ENCODE data around the gene SAMD4B. TPM values are rescaled to one million over a fixed set of nuclear protein-coding genes. Genes with fewer than 3 reads are reported as not detected.

The SAMD4B gene
- total and polyA plus RNA-seq, 2 of the 8 experiments (the other 6 are each of a cell fraction or from before 2014, with no cell fraction given), result 137 to 158 TPM

- no peak for TF ChIP-seq SP2 (IDR thresholded peaks at IDR 0.05; ENCODE audit: low read length)
- no peak for TF ChIP-seq BACH1 (IDR thresholded peaks at IDR 0.05; ENCODE audit: low read length)
- TF ChIP-seq CHD7 (IDR thresholded peaks at IDR 0.05; ENCODE audit: insufficient replicate concordance, low read length), result no peak
- no peak for TF ChIP-seq BRCA1 (IDR thresholded peaks at IDR 0.05; ENCODE audit: low read depth, low read length)
Measured at GRCh38 chr19:39423258-39424086, 81.3 kb downstream of the SAMD4B start (continued).

Measured in H1 (cell line).